Activated CD4-positive, alpha-beta T cell treated with anti-CD3 and anti-CD28 coated beads for 1 hour (primary cell): ENCODE measurements around the gene ST8SIA5.

ENCODE experiments used
- DNase-seq: peaks from one replicate; pipeline ENCODE4 v3.0.0-alpha.2; 2020

Gene ST8SIA5

DNA sequence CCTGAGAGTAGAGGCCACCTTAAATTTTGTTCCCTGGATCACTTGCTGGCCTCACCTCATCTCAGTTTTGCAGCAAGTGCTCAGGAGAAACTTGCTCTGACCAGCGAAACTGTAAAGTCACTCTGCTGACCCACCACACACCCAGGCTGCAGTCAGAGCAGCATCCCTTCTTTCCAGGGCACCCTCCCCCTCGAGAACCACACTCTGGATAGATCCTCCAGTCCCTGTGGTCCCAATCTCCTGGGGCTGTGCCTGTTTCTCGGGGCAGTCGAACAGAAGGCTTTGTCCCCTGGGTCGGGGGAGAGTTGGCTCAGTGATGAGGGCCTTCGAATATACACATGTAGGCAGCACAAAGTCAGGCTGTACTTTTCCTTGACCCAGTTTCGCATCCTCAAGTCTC lies 18.4 kb downstream of the ST8SIA5 start:
- DNase-seq: no peak

- DNase-seq: no peak
Measured at GRCh38 chr18:46736736-46737135, 20.1 kb downstream of the ST8SIA5 start.

DNA sequence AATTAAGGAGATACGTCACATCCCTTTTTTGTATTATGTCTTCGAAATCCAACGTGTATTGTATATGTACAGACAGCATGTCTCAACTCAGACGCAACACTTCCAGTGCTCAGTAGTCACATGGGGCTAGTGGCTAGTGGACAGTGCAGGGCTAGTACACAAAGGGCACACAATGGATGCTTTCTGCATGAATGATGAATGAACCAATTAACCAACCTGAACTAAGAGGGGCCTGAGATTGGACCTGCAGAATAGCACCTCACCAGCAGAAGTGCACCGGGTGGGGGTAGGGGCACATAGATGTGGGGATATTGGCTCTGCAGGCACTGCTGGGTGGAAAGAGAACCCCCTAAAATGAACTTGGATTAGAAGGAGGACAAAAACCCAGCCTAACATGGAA lies 20.7 kb downstream of the ST8SIA5 start:
- no peak for DNase-seq

DNA sequence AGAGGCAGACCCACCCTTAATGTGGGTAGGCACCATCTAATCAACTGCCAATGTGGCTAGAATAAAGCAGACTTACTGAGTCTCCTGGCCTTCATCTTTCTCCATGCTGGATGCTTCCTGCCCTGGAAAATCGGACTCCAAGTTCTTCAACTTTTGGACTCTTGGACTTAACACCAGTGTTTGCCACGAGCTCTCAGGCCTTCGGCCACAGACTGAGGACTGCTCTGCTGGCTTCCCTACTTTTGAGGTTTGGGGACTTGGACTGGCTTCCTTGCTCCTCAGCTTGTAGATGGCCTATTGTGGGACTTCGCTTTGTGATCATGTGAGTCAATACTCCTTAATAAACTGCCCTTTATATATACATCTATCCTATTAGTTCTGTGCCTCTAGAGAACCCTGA lies 21.9 kb downstream of the ST8SIA5 start:
- DNase-seq: no peak

- DNase-seq: no peak
Measured at GRCh38 chr18:46733872-46734271, 23.0 kb downstream of the ST8SIA5 start.

GRCh38 chr18:46732801-46733200 lies 24.1 kb downstream of the ST8SIA5 start:
- no peak for DNase-seq

GRCh38 chr18:46732201-46732600 lies 24.7 kb downstream of the ST8SIA5 start:
- no peak for DNase-seq

- DNase-seq: no peak
Measured at GRCh38 chr18:46731316-46731715, 25.5 kb downstream of the ST8SIA5 start.

GRCh38 chr18:46728219-46728930 lies 28.5 kb downstream of the ST8SIA5 start:
- DNase-seq: no peak

DNA sequence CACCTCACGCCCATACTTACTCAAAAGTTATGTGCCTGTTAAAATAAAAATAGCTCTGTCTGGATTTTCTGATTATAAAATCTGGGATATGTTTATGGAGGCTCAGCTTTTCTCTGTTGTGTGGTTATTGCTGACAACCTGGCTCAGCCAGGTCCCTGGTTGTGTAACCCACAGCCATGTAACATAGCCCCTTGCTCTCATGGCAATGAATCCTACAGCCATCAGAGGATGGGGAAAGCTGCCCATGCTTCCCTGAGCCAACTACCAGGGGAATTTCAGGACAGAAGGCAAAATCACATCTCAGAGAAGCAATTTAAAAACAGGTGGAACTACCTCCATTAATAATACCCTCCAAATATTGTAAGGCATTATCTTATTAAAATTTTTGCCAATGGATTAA lies 29.7 kb downstream of the ST8SIA5 start:
- DNase-seq: no peak

DNA sequence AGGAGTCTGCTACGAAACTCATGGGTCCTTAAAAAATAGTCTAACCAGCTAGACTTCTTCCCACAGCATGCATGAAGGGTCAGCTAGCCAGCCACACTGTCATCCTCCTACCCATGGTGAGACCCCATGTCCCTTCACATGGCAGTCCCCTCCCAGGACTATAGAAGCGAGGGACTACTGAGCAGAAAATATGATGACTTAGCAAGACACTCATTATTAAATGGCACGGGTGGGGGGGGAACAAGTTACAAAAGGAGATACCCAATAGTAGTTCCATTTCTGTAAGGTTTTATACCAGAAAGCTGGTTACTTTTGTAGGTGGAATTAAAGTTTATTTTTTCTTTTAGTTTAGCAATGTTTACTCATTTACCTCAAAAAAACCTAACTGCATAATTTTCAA lies 31.5 kb downstream of the ST8SIA5 start:
- no peak for DNase-seq

DNA sequence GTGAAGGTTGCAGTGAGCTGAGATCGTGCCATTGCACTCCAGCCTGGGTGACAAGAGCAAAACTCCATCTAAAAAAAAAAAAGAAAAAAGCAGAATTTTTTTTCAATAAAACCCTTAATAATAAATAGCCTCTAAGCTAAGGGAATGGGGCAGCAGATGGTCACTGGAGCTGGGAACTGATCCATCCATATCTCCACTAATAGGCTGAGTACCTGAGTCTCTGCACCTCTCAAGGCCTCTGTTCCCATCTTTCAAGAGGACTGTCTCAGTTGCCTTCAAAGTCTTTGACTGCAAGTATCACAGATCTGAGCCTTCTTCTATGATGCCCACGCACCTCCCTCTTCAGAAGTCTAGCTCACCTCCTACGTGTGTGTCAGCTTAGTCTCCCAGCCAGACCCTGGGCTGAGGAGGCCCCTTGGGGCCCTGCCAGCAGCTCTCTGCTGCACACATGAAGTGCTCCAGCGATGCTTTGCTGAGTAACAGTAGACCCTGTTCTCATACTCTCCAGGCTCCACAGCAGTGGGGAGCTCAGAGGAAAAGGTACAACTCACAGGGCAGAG lies 32.9 kb downstream of the ST8SIA5 start:
- no peak for DNase-seq

DNA sequence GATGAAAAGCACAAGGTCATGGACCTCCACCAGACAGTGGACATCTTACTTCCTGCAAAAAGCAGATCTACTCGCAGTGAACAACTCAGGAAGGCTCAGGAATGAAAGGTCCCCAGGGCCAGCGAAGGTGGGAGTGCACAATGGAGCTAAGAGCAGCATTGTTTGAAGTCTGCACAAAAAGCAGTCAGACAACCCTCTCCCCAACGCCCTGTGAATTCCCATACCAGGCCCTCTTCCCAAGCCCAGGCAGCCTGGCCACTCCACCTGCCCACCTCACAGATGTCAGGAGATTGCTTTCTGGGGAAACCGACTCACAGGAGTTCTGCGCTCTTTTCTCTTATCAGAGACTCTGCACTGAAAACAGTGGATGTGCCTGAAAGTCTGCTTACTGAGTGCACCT lies 34.8 kb downstream of the ST8SIA5 start:
- no peak for DNase-seq

- no peak for DNase-seq
Measured at GRCh38 chr18:46721331-46721730, 35.5 kb downstream of the ST8SIA5 start.

GRCh38 chr18:46720521-46720920 lies 36.3 kb downstream of the ST8SIA5 start:
- no peak for DNase-seq

GRCh38 chr18:46720092-46720491 lies 36.8 kb downstream of the ST8SIA5 start:
- DNase-seq: no peak

- DNase-seq: no peak
Measured at GRCh38 chr18:46719388-46719787, 37.5 kb downstream of the ST8SIA5 start.

GRCh38 chr18:46718501-46719341 lies 38.1 kb downstream of the ST8SIA5 start:
- DNase-seq: no peak

DNA sequence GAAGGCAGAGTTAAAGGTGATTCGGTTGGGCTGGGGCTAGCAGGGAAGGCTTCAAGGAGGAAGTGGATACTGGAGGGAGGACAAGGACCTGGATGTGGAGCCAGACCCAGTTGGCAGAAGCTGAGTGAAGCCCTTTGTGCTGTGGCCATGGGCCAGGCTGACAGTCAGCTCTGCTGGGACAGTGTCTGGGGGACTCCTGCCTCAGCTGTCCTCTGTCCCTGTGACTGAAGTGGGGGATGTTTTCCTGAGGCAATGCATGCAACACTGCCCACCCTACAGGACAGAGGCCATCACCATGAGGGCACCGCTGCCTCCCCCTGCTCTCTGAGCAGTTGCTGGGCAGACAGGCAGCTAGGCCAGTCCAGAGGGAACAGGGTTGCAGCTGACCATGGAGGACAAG lies 40.0 kb downstream of the ST8SIA5 start:
- DNase-seq: no peak

- no peak for DNase-seq
Measured at GRCh38 chr18:46716336-46716735, 40.5 kb downstream of the ST8SIA5 start.

DNA sequence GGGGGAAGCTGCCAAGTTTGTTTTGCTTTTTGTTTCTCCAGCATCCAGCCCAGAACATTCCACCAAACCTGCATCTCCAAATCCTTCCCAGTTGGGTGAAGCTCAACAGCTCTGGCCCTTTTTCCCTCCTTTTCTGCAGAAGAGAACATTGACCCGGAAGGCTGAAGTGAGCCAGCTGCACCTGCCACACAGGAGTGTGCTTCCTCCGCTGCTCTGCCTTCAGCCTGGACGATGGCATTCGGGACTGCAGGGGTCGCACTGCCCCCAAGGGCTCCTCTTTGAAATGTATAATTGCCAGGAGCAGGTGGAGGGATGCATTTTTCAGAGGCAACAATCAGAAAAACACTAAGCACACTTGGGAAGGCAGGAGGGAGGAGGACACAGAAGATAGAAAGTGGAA lies 41.8 kb downstream of the ST8SIA5 start:
- no peak for DNase-seq

- DNase-seq: no peak
Measured at GRCh38 chr18:46712406-46712805, 44.4 kb downstream of the ST8SIA5 start.

- no peak for DNase-seq
Measured at GRCh38 chr18:46711444-46711863, 45.4 kb downstream of the ST8SIA5 start.

DNA sequence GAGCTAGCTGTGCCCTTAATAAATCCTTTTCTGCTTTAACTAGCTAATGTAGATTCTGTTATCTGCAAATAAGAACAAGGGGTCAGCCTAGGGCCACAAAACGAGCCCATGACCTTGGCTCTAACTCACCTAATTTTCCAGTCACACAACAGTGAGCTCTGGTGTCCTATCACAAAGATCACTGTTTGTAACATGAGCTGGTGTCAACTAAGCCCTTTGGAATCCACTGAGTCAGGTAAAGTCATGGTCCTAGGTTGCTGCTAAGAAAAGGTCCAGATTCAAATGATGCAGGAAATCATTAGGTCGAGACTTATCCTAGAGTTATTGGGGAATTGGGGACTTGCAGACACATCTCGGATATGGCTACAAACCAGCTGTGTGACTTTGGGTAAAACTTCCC lies 49.9 kb downstream of the ST8SIA5 start:
- DNase-seq: no peak
